ENCODE data around the gene PCDHGA4. TPM values are rescaled to one million over a fixed set of nuclear protein-coding genes. Genes with fewer than 3 reads are reported as not detected.
"Not testable (repeated sequence)": the region's sequence is repeated elsewhere in the genome, so short reads cannot be mapped to it uniquely, and the experiment has no call there.

PCDHGA4 gene
- total RNA-seq, 1 donor from 2014 or later, result 5.7 TPM

DNA sequence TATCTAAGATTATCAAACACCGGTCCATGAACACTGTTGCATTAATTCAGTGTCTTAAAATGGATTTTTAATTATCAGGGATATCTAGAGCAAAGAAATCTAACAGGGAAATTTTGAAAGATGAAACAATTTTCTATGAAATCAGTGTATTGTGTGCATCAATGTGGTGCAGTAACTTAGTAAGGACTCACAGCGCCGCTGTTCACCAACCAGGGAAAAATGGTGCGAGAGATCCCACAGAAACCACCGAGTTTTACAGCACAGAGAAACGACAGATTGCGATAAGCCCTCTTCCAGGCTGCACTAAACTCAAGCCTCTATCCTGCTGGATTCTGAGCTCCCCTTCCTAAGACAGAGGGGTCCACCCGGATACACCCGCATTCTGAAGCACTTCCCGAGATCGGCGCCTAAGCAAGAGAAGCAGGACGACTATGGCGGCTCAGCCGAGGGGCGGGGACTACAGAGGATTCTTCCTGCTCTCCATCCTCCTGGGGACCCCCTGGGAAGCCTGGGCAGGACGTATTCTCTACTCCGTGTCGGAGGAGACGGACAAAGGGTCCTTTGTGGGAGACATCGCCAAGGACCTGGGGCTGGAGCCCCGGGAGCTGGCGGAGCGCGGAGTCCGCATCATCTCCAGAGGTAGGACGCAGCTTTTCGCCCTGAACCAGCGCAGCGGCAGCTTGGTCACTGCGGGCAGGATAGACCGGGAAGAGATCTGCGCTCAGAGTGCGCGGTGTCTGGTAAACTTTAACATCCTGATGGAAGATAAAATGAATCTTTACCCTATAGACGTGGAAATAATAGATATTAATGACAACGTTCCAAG lies 27.9 kb downstream of the PCDHGA4 start, which contains the start of gene PCDHGA7:
Gene PCDHGA7 (plus strand): TSS at position 274 of the 826 bp plus-strand sequence. CDS start 158 bp downstream, at position 432.
- FAIRE-seq (no peak), DNase-seq (ENCODE audit: low spot score in 2 of 2) (no peak)

DNA sequence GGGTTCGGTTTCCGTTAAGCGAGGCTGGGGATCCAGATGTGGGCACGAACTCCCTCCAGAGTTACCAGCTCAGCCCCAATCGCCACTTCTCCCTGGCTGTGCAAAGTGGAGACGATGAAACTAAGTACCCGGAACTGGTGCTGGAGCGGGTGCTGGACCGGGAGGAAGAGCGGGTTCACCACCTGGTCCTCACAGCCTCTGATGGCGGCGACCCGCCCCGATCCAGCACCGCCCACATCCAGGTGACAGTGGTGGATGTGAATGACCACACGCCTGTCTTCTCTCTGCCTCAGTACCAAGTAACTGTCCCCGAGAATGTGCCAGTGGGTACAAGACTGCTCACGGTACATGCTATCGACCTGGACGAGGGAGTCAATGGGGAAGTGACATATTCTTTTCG lies 28.5 kb downstream of the PCDHGA4 start:
- no peak for FAIRE-seq

DNA sequence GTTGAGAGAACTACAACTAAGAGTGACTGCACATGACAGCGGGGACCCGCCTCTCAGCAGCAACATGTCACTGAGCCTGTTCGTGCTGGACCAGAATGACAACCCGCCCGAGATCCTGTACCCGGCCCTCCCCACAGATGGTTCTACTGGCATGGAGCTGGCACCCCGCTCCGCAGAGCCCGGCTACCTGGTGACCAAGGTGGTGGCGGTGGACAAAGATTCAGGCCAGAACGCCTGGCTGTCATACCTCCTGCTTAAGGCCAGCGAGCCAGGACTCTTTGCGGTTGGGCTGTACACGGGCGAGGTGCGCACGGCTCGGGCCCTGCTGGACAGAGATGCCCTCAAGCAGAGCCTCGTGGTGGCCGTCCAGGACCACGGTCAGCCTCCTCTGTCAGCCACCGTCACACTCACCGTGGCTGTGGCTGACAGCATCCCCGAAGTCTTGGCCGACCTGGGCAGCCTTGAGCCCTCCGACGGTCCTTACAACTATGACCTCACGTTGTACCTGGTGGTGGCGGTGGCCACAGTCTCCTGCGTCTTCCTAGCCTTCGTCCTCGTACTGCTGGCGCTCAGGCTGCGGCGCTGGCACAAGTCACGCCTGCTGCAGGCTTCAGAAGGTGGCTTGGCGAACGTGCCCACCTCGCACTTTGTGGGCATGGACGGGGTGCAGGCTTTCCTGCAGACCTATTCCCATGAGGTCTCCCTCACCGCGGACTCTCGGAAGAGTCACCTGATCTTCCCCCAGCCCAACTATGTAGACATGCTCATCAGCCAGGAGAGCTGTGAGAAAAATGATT lies 29.8 kb downstream of the PCDHGA4 start:
- DNase-seq (ENCODE audit: low spot score in 2 of 2) (no peak), FAIRE-seq (no peak)

More for the DNA sequence above, 28.5 kb downstream of the PCDHGA4 start:
- no peak for DNase-seq (ENCODE audit: low spot score in 2 of 2)

GRCh38 chr5:141387557-141388311 lies 32.9 kb downstream of the PCDHGA4 start, which contains the start of gene PCDHGB4:
Gene PCDHGB4, plus strand, starts transcription at chr5:141387698. Its CDS starts 187 bp downstream, at chr5:141387885.
- not testable (repeated sequence) for DNase-seq (ENCODE audit: low spot score in 2 of 2); FAIRE-seq

GRCh38 chr5:141388661-141389060 lies 33.8 kb downstream of the PCDHGA4 start:
- FAIRE-seq (no peak), DNase-seq (ENCODE audit: low spot score in 2 of 2) (no peak)

DNA sequence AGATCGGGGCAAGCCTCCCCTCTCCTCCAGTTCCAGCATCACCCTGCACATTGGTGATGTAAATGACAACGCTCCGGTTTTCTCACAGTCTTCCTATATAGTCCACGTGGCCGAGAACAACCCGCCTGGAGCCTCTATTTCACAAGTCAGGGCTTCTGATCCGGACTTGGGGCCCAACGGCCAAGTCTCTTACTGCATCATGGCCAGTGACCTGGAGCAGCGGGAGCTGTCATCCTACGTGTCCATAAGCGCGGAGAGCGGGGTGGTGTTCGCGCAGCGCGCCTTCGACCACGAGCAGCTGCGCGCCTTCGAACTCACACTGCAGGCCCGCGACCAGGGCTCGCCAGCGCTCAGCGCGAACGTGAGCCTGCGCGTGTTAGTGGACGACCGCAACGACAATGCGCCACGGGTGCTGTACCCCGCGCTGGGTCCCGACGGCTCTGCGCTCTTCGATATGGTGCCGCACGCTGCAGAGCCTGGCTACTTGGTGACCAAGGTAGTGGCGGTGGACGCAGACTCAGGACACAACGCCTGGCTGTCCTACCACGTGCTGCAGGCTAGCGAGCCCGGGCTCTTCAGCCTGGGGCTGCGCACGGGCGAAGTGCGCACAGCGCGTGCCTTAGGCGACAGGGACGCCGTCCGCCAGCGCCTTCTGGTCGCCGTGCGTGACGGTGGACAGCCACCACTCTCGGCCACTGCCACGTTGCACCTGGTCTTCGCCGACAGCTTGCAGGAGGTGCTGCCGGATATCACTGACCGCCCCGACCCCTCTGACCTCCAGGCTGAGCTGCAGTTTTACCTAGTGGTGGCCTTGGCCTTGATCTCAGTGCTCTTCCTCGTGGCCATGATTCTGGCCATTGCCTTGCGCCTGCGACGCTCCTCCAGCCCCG lies 34.6 kb downstream of the PCDHGA4 start:
- FAIRE-seq (no peak), DNase-seq (ENCODE audit: low spot score in 2 of 2) (no peak)

- FAIRE-seq, result no peak
- DNase-seq (ENCODE audit: low spot score in 2 of 2), result no peak
Observed at GRCh38 chr5:141392429-141393198, 37.8 kb downstream of the PCDHGA4 start, which contains the start of gene PCDHGA8. Gene PCDHGA8, plus strand, starts transcription at chr5:141392633. Its CDS starts 181 bp downstream, at chr5:141392814.

DNA sequence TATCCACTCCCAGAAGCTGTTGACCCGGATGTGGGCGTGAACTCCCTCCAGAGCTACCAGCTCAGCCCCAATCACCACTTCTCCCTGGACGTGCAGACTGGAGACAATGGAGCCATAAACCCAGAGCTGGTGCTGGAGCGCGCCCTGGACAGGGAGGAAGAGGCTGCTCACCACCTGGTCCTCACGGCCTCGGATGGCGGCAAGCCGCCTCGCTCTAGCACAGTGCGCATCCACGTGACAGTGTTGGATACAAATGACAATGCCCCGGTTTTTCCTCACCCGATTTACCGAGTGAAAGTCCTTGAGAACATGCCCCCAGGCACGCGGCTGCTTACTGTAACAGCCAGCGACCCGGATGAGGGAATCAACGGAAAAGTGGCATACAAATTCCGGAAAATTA lies 38.4 kb downstream of the PCDHGA4 start:
- no peak for FAIRE-seq

GRCh38 chr5:141394401-141395187 lies 39.8 kb downstream of the PCDHGA4 start:
- FAIRE-seq; DNase-seq (ENCODE audit: low spot score in 2 of 2): not testable (repeated sequence)

More for the DNA sequence above, 38.4 kb downstream of the PCDHGA4 start:
- no peak for DNase-seq (ENCODE audit: low spot score in 2 of 2)

DNA sequence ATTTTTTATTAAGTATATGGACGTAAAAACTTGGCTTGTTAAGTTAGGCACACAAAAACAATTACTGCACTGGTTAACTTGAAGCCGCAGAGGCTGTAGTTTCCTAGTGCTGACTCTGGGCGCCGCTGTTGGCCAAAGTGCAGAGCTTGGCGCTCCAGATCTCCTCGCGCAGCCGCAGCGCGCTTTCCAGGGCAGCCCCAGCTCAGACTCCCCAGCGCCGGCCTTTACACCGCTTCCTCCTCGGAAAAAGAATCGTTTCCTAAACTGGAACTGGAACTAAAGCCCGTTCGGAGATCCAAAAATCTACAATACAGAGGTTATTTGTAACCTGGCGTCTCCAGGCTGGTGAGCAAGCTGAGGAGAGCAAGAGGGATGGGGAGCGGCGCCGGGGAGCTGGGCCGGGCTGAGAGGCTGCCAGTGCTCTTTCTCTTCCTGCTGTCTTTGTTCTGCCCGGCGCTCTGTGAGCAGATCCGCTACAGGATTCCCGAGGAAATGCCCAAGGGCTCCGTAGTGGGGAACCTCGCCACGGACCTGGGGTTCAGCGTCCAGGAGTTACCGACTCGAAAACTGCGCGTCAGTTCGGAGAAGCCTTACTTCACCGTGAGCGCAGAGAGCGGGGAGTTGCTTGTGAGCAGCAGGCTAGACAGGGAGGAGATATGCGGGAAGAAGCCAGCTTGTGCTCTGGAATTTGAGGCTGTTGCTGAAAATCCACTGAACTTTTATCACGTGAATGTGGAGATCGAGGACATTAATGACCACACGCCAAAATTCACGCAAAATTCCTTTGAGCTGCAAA lies 43.1 kb downstream of the PCDHGA4 start, which contains the start of gene PCDHGB5:
Gene PCDHGB5 (plus strand): TSS at position 192 of the 796 bp plus-strand sequence. CDS start 181 bp downstream, at position 373.
- not testable (repeated sequence) for FAIRE-seq; DNase-seq (ENCODE audit: low spot score in 2 of 2)

DNA sequence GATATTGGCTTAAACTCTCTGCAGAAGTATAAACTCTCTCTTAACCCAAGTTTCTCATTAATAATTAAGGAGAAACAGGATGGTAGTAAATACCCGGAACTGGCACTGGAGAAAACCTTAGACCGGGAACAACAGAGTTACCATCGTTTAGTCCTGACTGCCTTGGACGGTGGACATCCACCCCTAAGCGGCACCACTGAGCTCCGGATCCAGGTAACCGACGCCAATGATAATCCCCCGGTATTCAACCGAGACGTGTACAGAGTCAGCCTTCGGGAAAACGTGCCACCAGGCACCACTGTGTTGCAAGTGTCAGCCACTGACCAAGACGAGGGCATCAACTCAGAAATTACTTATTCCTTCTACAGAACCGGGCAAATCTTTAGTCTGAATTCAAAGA lies 43.8 kb downstream of the PCDHGA4 start:
- FAIRE-seq, result no peak
- no peak for DNase-seq (ENCODE audit: low spot score in 2 of 2)

DNA sequence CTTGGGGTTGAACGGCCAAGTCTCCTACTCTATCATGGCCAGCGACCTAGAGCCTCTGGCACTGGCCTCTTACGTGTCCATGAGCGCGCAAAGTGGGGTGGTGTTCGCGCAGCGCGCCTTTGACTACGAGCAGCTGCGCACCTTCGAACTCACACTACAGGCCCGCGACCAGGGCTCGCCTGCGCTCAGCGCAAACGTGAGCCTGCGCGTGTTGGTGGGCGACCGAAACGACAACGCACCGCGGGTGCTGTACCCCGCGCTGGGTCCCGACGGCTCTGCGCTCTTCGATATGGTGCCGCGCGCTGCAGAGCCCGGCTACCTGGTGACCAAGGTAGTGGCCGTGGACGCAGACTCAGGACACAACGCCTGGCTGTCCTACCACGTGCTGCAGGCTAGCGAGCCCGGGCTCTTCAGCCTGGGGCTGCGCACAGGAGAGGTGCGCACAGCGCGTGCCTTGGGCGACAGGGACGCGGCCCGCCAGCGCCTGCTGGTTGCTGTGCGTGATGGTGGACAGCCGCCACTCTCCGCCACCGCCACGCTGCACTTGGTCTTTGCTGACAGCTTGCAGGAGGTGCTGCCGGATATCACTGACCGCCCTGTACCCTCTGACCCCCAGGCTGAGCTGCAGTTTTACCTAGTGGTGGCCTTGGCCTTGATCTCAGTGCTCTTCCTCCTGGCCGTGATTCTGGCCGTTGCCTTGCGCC lies 44.9 kb downstream of the PCDHGA4 start:
- no peak for FAIRE-seq
- no peak for DNase-seq (ENCODE audit: low spot score in 2 of 2)

DNA sequence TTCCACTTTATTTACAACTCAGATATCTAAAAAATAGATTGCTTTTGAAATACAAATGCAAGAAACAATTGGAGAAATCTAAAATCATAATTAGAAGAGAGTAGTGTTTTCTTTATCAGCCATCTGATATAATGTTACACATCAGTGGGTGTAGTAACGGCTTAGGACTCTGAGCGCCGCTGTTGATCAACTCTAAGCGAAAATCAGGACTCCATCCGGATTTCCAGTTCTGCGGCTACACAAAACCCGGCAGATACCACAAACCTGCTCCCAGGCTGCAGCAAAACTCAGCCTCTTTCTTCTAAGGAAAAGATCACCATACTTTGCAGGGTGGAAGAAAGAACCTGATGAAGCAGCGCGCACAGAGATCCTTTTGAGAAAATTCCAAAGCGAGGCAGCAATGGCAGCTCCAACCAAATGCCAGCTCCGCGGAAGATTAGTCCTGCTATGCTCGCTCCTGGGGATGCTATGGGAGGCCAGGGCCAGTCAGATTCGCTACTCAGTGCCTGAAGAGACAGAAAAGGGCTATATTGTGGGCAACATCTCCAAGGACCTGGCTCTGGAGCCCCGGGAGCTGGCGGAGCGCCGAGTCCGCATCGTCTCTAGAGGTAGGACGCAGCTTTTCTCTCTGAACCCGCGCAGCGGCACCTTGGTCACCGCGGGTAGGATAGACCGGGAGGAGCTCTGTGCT lies 47.9 kb downstream of the PCDHGA4 start, which contains the start of gene PCDHGA9:
Gene PCDHGA9 (plus strand): TSS at position 226 of the 691 bp plus-strand sequence. CDS start 175 bp downstream, at position 401.
- no peak for DNase-seq (ENCODE audit: low spot score in 2 of 2)

DNA sequence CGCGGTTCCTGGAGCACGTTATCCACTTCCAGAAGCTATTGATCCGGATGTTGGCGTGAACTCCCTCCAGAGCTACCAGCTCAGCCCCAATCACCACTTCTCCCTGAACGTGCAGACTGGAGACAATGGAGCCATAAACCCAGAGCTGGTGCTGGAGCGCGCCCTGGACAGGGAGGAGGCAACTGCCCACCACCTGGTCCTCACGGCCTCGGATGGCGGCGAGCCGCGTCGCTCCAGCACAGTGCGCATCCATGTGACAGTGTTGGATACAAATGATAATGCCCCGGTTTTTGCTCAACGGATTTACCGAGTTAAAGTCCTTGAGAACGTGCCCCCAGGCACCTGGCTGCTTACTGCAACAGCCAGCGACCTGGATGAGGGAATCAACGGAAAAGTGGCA lies 48.6 kb downstream of the PCDHGA4 start:
- DNase-seq (ENCODE audit: low spot score in 2 of 2) (no peak), FAIRE-seq (no peak)

More for the DNA sequence above, 47.9 kb downstream of the PCDHGA4 start, which contains the start of gene PCDHGA9:
- FAIRE-seq, result no peak
